Subcutaneous adipose tissue (tissue), 4 donors: ENCODE data around the gene SLC38A1. TPM values are rescaled to one million over a fixed set of nuclear protein-coding genes. Genes with fewer than 3 reads are reported as not detected.

ENCODE experiments used
- CTCF ChIP-seq: fragments of 450-650 bp; IDR thresholded peaks from one replicate; pipeline ENCODE4 v1.5.1; 2016; ENCODE audit warnings: low read depth, mild to moderate bottlenecking, control low read depth, antibody characterized with exemption, moderate library complexity
- total RNA-seq, 4 donors: library from RNA; depleted of rRNA; stranded (reverse); fragments of >200 nt; gene quantifications; one replicate each; pipeline ENCODE4 v1.1.0, GENCODE V29; 2016

Gene SLC38A1
- total RNA-seq, 4 donors from 2014 or later: 3.8 to 15.0 (median 8.5) TPM

- no peak for TF ChIP-seq CTCF
Measured at GRCh38 chr12:46197883-46198282, 71.0 kb downstream of the SLC38A1 start.

GRCh38 chr12:46188170-46188569, 80.7 kb downstream of the SLC38A1 start:
- TF ChIP-seq CTCF: no peak

- TF ChIP-seq CTCF: no peak
Measured at GRCh38 chr12:46187023-46187422, 81.8 kb downstream of the SLC38A1 start.

GRCh38 chr12:46186088-46186487, 82.8 kb downstream of the SLC38A1 start:
- TF ChIP-seq CTCF: no peak

- TF ChIP-seq CTCF: no peak
Measured at GRCh38 chr12:46185686-46186085, 83.2 kb downstream of the SLC38A1 start.

GRCh38 chr12:46184798-46185595, 83.8 kb downstream of the SLC38A1 start:
- no peak for TF ChIP-seq CTCF

- no peak for TF ChIP-seq CTCF
Measured at GRCh38 chr12:46183112-46183511, 85.7 kb downstream of the SLC38A1 start.
